DOHH2 (cell line): ENCODE data around the gene DDA1.

Source experiments
- H3F3A ChIP-seq: fragments of 200-600 bp; sonication (generic), shearing (Covaris generic); 2 replicates; pipeline ENCODE4 v1.6.0; 2016; ENCODE audit warnings: antibody characterized with exemption, mild to moderate bottlenecking; ENCODE audit not compliant: control insufficient read depth, insufficient read depth
- H3K27ac ChIP-seq: fragments of 200-600 bp; sonication (generic); 2 replicates; pipeline ENCODE4 v1.5.1; 2014; ENCODE audit warnings: low read depth, mild to moderate bottlenecking, low read length, moderate library complexity
- H3K27me3 ChIP-seq: fragments of 200-600 bp; sonication (generic); 2 replicates; pipeline ENCODE4 v1.6.1; 2014; ENCODE audit warnings: mild to moderate bottlenecking, low read length, mixed read lengths; ENCODE audit not compliant: control insufficient read depth
- H3K36me3 ChIP-seq: fragments of 200-600 bp; sonication (generic); 2 replicates; pipeline ENCODE4 v1.6.1; 2014; ENCODE audit warnings: mild to moderate bottlenecking, low read length, moderate library complexity, mixed read lengths; ENCODE audit not compliant: control insufficient read depth
- H3K4me1 ChIP-seq: fragments of 200-600 bp; sonication (generic); 2 replicates; pipeline ENCODE4 v1.6.1; 2014; ENCODE audit warnings: mild to moderate bottlenecking, low read length, mixed read lengths; ENCODE audit not compliant: control insufficient read depth
- H3K4me2 ChIP-seq: fragments of 200-600 bp; sonication (generic); 2 replicates; pipeline ENCODE4 v1.6.0; 2014; ENCODE audit warnings: mild to moderate bottlenecking, low read length, moderate library complexity
- H3K4me3 ChIP-seq: fragments of 200-600 bp; sonication (generic); 2 replicates; pipeline ENCODE4 v1.5.1; 2014; ENCODE audit warnings: mild to moderate bottlenecking, low read length, mixed read lengths
- H3K79me2 ChIP-seq: fragments of 200-600 bp; sonication (generic); 2 replicates; pipeline ENCODE4 v1.6.1; 2014; ENCODE audit warnings: mild to moderate bottlenecking, low read length, mixed read lengths; ENCODE audit not compliant: control insufficient read depth
- H3K9me2 ChIP-seq: fragments of 200-600 bp; sonication (generic); replicated peaks from 2 replicates; pipeline ENCODE4 v1.6.1; 2014; ENCODE audit warnings: mild to moderate bottlenecking, low read length, mixed read lengths; ENCODE audit not compliant: control insufficient read depth
- H3K9me3 ChIP-seq: fragments of 200-600 bp; sonication (generic); 2 replicates; pipeline ENCODE4 v1.6.1; 2014; ENCODE audit warnings: antibody characterized with exemption, low read length, mixed read lengths; ENCODE audit not compliant: control insufficient read depth, insufficient read depth
- H4K20me1 ChIP-seq: fragments of 200-600 bp; sonication (generic); 2 replicates; pipeline ENCODE4 v1.6.0; 2014; ENCODE audit warnings: low read depth, mild to moderate bottlenecking, antibody characterized with exemption, low read length, moderate library complexity; ENCODE audit not compliant: control insufficient read depth, insufficient read depth
- EZH2phosphoT487 ChIP-seq: fragments of 200-600 bp; sonication (generic); IDR thresholded peaks from 2 replicates; pipeline ENCODE4 v1.6.1; 2017; ENCODE audit warnings: borderline replicate concordance, mild to moderate bottlenecking, antibody characterized with exemption, low read length, moderate library complexity, mixed read lengths
- TF ChIP-seq, protein P1 (sequence below): fragments of 200-600 bp; sonication (generic); IDR thresholded peaks from one replicate; pipeline ENCODE4 v1.5.1; 2014; ENCODE audit warnings: antibody characterized with exemption, mild to moderate bottlenecking, low read depth, low read length; ENCODE audit not compliant: poor library complexity, severe bottlenecking

The DDA1 gene

DNA sequence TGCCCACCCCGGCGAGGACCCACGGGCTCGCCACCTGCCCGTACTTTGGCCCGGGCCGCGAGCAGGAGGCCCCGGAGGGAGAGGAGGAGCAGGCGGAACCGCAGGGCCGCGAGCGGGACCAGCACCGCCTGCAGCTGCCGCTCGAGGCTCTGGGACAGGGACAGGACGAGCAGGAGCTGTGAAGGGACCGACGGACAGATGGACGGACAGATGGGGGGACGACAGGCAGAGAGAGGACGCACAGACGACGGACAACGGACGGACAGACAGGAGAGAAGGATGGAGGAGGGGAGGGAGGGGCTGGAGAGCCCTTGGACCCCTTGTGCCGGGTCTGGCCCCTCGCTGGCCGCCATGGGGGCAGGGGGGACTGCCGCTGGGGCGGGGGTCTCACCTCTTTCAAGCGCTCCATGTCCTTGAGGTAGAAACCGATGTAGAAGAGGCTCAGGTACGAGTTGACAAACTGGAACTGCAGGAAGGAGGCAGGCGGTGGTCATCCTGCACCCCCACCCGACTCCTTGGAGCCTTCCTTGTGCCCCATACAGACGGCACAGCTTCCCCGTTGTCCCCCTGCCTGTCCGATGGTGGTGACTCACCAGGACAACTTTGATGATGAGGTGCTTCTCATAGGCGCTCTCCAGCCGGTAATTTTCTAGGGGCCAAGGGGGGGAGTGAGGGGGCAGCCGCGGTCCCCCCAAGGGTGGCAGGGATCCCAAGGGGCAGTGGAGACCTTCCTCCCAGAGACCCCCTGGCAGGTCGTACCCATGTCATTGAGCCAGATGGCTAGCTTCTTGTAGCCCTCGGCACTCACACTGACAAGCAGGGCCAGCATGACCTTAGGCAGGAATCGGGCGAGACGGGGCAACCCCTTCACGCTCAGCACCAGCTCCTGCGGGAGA lies 20.3 kb downstream of the DDA1 start:
- Histone ChIP-seq H3K4me1 (peaks cover 24% of the 10 kb centered on the region), H3K9me2 (no peaks in the 10 kb centered on the region), H3F3A (peaks cover 5% of the 10 kb centered on the region), H3K4me3 (no peak overlapping the region), H3K36me3 (peaks cover 4% of the 10 kb centered on the region; the same call in 1 of the 2 replicates), H3K27me3 (peaks cover 8% of the 10 kb centered on the region), H3K4me2 (peak overlapping the region; percentile 57), H4K20me1 (no peaks in the 10 kb centered on the region), H3K9me3 (peaks cover 10% of the 10 kb centered on the region; the same call in 1 of the 2 replicates), H3K27ac (no peak overlapping the region), H3K79me2 (no peaks in the 10 kb centered on the region)
- no peak for TF ChIP-seq EZH2phosphoT487
- TF ChIP-seq, protein P1, sequence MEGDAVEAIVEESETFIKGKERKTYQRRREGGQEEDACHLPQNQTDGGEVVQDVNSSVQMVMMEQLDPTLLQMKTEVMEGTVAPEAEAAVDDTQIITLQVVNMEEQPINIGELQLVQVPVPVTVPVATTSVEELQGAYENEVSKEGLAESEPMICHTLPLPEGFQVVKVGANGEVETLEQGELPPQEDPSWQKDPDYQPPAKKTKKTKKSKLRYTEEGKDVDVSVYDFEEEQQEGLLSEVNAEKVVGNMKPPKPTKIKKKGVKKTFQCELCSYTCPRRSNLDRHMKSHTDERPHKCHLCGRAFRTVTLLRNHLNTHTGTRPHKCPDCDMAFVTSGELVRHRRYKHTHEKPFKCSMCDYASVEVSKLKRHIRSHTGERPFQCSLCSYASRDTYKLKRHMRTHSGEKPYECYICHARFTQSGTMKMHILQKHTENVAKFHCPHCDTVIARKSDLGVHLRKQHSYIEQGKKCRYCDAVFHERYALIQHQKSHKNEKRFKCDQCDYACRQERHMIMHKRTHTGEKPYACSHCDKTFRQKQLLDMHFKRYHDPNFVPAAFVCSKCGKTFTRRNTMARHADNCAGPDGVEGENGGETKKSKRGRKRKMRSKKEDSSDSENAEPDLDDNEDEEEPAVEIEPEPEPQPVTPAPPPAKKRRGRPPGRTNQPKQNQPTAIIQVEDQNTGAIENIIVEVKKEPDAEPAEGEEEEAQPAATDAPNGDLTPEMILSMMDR, result no peak

DNA sequence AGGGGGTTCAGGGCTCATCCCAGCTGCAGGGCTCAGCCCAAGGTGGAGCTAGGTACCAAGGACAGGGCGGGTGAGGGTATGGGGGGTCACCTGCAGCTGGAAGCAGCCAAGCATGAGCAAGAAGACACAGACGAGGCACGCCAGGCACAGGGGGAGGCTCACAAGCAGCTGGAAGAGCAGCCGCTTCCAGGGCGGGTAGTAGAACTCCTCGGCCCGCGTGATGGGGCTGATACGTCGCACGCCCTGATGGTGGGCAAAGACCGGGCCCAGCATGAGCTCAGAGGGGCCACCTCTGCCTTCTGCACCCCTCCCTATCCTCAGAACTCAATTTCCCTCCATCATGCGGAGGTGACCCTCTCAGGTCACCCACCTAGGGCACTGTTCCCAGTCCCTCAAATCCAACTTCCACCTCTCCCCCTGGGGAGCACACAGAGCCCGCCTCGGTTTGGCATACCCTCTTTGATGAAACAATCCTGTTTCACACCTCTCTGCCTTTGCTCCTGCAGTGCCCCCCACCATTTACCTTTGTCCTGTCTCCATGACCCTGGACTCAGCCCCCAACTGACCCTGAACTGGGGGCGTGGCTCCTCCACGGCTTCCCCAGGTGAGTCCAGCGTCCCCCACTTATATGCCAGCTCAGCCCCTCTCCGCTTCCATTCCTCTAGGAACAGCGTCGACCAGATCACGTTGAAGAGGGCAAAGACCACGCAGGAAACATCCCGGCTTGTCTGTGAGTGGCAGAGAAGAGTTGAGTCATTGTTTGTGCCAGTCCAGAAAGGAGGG lies 21.1 kb downstream of the DDA1 start:
- Histone ChIP-seq H3K79me2 (no peaks in the 10 kb centered on the region), H3K36me3 (peaks cover 4% of the 10 kb centered on the region; the same call in 1 of the 2 replicates), H3K4me3 (no peak overlapping the region), H3K27ac (no peak overlapping the region), H3K4me1 (peaks cover 31% of the 10 kb centered on the region), H4K20me1 (no peaks in the 10 kb centered on the region), H3K9me2 (no peaks in the 10 kb centered on the region), H3F3A (peaks cover 10% of the 10 kb centered on the region), H3K4me2 (no peak overlapping the region), H3K27me3 (peaks cover 8% of the 10 kb centered on the region), H3K9me3 (peaks cover 10% of the 10 kb centered on the region; the same call in 1 of the 2 replicates)
- no peak for TF ChIP-seq EZH2phosphoT487
- TF ChIP-seq, protein P1, result no peak

DNA sequence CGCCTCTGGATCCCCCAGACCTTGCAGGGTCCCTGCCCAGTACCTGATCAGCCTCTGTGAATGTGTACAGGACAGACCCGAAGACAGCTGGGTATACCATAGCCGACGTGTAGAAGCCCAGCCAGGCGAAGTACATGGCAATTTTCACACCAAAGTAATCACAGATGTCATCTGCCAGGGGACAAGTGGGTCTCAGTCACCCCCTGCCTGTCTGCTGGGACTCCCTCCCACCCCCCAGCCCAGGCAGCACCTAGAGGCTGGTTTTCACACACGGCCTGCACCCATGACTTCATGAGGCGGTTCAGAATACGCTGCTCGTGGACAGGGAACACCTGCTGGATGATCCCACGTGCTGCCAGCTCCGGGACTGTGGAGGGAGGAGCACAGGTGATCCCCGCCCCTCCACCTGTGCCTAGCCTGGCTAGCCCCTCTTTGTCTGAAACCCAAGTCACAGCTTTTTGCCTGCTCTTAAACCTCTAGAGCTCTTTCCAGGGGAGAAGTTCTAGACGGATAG lies 21.7 kb downstream of the DDA1 start:
- Histone ChIP-seq H3K36me3 (peaks cover 4% of the 10 kb centered on the region; the same call in 1 of the 2 replicates), H3K9me3 (peaks cover 10% of the 10 kb centered on the region; the same call in 1 of the 2 replicates), H3K9me2 (no peaks in the 10 kb centered on the region), H3F3A (peaks cover 14% of the 10 kb centered on the region), H3K4me2 (no peak overlapping the region), H4K20me1 (no peaks in the 10 kb centered on the region), H3K79me2 (no peaks in the 10 kb centered on the region), H3K4me1 (peaks cover 38% of the 10 kb centered on the region), H3K27me3 (peaks cover 8% of the 10 kb centered on the region), H3K4me3 (no peak overlapping the region), H3K27ac (no peak overlapping the region)
- no peak for TF ChIP-seq EZH2phosphoT487
- TF ChIP-seq, protein P1, result no peak
